SK-N-SH treated with all-trans-retinoic acid at 6 μM for 48 hours (cell line): Measurements from ENCODE around the gene FOXN3.

Experiments
- ARNTL ChIP-seq: fragments of 450-650 bp; formaldehyde crosslinking; IDR thresholded peaks from 2 replicates; pipeline ENCODE4 v1.5.0; 2020; ENCODE audit warnings: low read depth, mild to moderate bottlenecking, moderate library complexity, borderline replicate concordance
- CREB5 ChIP-seq: fragments of 250-450 bp; sonication (Bioruptor Pico); IDR thresholded peaks from 2 replicates; pipeline ENCODE4 v1.5.1; 2020; ENCODE audit warnings: low read depth, mild to moderate bottlenecking, moderate library complexity
- GLIS3 ChIP-seq: fragments of 250-450 bp; sonication (Bioruptor Pico); IDR thresholded peaks from 2 replicates; pipeline ENCODE4 v1.5.0; 2020; ENCODE audit warnings: mild to moderate bottlenecking, moderate library complexity
- ISL1 ChIP-seq: fragments of 250-450 bp; sonication (Bioruptor Pico); IDR thresholded peaks from 2 replicates; pipeline ENCODE4 v2.1.2; 2022; ENCODE audit warnings: mild to moderate bottlenecking, moderate library complexity
- POU6F1 ChIP-seq: fragments of 250-450 bp; sonication (Bioruptor Pico); IDR thresholded peaks from 2 replicates; pipeline ENCODE4 v1.8.0; 2021; ENCODE audit warnings: low read depth, mild to moderate bottlenecking, moderate library complexity, borderline replicate concordance
- SNAI2 ChIP-seq: fragments of 250-450 bp; sonication (Bioruptor Pico); IDR thresholded peaks from 2 replicates; pipeline ENCODE4 v1.5.0; 2020; ENCODE audit warnings: mild to moderate bottlenecking, moderate library complexity
- ZFP3 ChIP-seq: fragments of 250-450 bp; sonication (Bioruptor Pico); IDR thresholded peaks from 2 replicates; pipeline ENCODE4 v1.5.0; 2020; ENCODE audit warnings: mild to moderate bottlenecking, moderate library complexity
- ZFP30 ChIP-seq: fragments of 450-650 bp; formaldehyde crosslinking; IDR thresholded peaks from 2 replicates; pipeline ENCODE4 v1.5.0; 2022; ENCODE audit warnings: mild to moderate bottlenecking, moderate library complexity
- ZNF70 ChIP-seq: fragments of 450-650 bp; formaldehyde crosslinking; IDR thresholded peaks from 2 replicates; pipeline ENCODE4 v1.5.0; 2020; ENCODE audit warnings: mild to moderate bottlenecking, moderate library complexity
- ZNF8 ChIP-seq: fragments of 450-650 bp; formaldehyde crosslinking; IDR thresholded peaks from 2 replicates; pipeline ENCODE4 v1.5.0; 2020; ENCODE audit warnings: mild to moderate bottlenecking, moderate library complexity

GRCh38 chr14:89107626-89108025 is 309.4 kb downstream of the FOXN3 start:
- TF ChIP-seq ZNF8 (CRISPR knock-in tag) (no peak), POU6F1 (CRISPR knock-in tag) (no peak), CREB5 (CRISPR knock-in tag) (no peak), ISL1 (CRISPR knock-in tag) (no peak), ZFP30 (no peak), ARNTL (CRISPR knock-in tag) (no peak), GLIS3 (no peak), ZNF70 (CRISPR knock-in tag) (no peak), ZFP3 (CRISPR knock-in tag) (no peak), SNAI2 (no peak)
